HG02763 (cell line): ENCODE results near the gene C1QTNF8.

Experiments
- ATAC-seq: cut with Tn5 transposase; IDR thresholded peaks from one replicate; pipeline ENCODE4 v1.9.1; 2021; ENCODE audit warnings: mild to moderate bottlenecking, moderate library complexity; ENCODE audit not compliant: unreplicated experiment

The C1QTNF8 gene

DNA sequence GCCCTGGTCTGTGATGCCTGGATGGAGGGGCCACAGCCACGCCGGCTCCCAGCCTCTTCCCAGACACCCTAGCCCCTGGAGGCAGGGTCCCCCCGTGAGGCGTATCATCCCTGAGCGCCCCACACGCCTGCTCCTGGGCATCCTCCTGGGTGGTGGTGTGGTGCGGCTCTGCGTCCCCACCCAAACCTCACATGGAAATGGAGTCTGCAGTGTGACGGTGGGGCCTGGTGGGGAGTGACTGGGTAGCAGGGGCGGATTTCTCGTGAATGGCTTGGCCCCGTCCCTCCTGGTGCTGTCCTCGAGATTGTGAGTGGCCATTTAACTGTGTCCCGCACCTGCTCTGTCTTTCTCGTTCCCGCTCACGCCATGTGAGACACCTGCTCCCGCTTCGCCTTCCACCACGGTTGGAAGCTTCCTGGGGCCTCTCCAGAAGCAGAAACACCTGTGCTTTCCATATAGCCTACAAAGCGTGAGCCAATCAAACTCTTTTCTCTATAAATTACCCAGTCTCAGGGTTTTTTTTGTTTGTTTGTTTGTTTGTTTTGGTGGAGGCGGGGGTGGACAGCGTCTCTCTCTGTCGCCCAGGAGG is 29.4 kb downstream of the C1QTNF8 start:
- no peak for ATAC-seq

DNA sequence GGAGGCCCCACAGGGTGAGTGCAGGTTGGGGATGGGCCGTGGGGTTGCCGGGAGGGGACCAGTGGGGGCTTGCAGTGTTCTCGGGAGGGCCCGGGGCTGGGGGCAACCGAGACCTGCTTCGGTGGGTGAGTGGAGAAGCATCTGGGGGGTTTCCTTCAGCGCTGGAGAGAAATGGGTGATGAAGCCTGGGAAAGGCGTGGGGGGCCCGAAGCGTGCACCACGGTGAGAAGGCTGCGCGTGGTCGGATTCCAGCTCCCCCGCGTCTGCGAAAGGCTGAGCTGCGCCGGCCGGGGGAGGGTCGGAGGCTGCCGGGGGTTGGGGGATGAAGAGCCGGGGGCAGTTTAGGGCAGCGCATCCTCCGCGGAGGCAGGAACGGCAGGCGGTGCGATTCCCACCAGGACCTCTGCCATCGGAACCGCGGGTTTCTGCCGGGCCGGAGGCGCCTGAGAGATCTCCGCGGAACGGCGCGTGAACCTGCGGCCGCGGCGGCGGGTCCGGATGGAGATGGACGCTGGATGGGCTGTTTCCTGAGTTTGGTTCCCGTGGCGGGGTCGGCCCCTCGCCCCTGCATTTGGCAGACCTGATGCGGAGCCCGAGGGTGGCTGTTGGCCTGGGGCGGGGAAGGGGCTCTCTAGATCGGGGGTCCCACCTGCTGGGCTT is 30.4 kb downstream of the C1QTNF8 start:
- no peak for ATAC-seq

DNA sequence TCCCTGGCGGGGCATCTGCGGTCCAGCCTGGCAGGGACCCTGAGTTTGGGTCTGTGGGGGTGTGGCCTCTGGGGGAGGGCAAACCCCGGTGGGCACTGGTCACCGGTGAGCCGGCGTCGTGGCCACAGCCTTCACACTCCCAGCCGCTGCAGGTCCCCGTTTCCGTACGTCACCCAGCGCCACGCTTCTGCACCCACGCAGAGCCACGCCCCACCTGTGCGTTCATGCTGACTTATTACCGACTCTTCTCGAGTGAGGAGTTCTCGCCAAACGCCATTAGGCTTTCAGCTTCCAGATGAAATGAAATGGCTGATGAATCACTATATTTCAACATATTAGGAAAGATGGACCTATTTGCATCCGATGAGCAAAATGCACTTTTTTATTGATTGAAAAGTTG is 32.3 kb downstream of the C1QTNF8 start:
- ATAC-seq, result no peak

DNA sequence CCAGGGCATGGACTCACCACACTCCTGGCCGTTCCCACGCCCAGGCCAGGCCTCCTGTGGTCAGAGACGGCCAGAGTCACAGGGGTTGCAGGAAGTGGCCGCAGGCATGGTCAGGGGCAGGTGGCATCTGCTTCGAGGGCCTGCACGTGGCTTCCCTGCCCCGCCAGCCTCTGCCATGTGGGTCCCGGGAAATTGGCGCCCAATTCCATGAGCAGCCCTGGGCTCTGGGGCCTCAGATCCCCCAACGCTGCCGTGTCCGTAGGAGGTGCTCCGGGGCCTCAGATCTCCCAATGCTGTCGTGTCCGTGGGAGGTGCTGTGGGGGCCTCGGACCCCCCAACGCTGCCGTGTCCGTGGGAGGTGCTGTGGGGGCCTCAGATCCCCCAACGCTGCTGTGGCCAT is 33.1 kb downstream of the C1QTNF8 start:
- no peak for ATAC-seq

DNA sequence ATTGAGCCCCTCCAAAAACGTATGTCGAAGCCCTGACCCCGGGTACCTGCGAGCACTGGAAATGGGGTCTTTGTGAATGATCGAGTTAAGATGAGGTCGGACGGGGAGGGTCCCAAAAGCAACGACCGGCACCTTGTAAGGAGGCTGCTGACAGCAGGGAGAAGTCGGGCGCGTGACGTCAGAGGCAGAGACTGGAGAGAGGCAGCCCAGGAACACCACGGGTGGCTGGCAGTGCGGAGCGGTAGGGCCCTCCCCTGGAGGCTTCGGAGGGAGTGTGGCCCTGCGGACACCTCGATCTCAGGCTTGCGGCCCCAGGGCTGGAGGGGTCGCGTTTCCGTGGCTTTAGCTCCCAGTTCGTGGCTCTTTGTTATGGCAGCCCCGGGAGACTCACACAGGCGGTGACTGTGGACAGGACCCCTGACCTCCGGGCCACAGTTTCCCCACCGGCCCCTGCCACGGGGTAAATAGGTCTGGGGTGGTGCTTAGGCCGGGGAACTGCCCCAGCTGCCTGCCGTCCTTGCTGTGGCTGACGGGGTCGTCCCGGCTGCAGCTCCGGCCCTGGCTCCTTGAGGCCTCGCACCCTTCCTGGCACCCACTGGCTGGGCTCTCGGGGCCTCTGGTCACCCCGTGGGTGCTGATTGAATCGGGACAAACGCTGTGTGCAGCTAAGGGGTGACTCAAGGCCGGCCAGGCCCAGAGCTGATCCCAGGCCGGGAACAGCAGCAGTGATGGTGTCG is 34.1 kb downstream of the C1QTNF8 start:
- ATAC-seq, result no peak

DNA sequence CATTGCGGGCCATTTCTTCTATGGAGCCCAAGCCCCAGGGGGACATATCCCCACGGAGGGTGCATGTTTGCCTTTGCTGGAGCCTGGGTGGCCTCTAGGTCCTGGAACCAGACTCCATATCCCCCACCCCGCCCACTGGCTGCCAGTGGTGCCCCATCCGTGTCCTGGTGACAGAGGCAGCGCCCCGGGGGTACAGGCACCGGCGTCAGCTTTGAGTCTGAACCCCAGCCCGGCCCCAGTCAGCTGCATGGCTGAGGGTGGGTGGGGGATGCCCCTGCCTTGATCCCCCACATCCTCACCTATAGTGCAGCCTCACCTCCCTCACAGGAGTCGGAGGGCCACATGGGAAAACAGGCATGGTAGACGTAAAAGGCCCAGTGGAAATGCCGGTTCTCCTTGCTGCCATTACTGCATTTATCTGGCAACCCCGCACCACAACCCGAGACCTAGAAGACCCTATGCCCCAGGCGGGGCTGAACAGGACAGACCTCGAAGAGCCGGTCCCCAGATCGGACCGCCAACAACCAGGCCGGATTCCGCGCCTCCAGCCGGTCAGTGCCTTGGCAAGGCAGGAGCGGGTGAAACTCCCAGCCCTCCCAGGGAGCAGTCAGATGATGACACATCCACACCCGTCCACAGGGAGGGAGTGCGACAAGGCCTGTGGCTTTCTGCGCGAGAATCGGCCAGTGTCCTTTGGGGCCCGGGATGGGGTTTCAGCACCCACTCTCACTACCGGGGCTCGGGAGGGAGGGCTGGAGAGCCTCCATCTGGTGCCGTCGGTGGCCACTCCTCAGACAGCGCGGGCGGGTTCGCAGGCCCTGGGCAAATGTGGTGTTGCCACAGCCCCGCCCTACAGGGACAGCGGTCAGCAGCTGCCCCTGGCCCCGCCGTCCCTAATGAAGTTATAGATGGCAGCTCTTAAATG is 35.4 kb downstream of the C1QTNF8 start:
- ATAC-seq, result no peak

DNA sequence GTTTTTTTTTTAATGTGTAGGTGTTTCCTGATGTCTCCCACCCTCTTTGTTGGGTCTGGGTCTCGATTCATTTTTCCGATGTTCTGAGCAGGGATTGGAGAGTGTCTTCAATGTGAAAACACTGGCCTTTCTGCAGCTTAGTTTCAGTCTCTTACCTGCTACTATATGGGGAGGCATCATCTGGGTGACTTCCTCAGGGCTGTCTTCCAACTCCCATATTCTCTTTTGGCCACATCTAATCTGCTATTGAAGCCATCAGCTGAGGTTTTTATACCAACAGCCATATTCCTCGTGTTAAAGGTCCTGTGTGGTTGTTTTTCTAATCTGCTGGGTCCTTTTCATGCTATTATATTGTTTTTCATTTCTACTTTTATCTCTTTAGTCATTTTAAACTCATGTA is 36.7 kb downstream of the C1QTNF8 start:
- no peak for ATAC-seq

DNA sequence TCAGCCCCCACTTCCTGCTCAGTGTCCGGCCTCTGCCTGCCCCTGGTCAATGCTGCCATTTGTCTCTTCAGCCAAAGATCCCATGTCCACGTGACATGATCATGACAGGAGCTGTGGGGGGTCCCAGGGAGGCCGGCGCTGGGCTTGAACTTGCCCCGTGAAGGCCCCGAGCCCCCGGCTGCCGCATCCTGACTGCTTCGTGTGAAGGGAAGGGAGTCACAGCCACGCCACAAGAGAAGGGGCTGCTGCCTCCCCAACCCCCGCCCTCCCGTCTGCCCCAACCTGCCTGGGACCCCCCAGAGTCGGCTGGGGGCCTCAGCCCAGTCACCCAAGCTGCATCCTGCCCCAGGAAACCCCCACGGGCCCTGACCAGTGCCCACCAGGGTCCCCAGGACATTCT is 37.8 kb downstream of the C1QTNF8 start:
- no peak for ATAC-seq

DNA sequence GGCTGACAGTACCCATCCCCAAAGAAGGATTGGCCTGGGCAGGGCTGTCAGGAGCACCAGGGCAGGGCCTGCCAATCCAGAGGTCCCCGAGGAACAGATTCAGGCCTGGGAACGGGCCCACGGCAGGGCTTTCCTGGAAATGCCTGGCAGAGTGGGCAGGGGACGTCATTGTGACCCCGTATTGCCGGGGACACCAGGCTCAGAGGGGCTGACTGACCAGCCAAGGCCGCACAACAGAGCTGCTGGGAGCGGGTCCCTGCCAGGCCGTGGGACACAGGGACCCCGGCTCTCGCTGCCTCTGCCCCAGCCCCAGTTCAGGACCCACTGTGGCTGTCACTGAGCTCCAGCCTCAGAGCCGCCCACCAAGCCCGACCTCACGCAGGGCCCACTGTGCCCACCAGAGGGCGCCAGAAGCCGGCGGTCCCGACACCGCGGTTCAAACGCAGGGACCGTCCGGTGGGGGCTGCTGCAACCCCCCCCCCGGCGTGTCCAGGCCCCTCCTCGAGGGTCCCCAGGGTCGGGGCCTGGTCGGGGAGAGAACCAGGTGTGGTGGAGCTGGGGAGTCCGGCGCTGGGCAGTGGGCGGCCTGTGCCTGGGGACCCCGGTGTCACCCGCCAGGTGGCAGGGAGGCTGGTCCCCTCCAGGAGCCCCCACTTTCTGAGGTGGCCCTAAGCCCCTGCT is 38.7 kb downstream of the C1QTNF8 start:
- ATAC-seq, result no peak

DNA sequence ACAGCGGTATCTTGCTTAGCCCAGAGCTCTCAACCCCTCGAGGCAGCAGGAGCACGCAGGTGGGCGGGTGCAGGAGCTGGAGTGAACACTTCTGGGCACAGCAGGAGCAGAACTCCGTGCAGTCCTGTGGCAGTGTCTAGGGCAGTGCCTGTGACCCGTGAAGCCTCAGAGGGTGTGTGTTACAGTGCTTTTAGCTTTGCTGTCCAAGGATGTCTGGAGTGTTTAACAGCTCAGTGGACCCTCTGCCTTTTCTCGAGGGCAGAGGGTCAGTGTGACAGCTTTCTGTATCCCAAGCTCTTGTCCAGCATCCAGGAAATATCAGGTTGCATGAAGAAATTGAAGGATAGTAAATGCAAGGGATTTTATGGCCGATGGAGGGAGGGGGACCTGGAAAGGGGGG is 39.8 kb downstream of the C1QTNF8 start:
- ATAC-seq, result no peak

DNA sequence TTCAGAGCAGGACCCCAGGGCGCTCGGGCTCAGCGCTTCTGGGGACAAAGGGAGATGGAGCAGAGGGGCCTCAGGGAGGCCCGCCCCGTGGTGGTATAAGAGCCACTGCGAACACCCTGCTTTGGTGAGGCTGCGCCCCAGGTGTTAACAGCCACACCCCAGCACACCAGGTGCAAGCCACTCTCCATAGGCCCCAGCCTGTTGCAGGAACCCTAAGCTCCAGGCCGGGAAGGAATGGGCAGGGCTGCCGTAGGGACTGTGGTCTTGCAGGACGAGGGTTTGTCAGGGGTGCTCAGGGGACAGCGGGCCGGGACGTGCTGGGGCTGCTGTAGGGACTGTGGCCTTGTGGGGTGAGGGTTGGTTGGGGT is 40.5 kb downstream of the C1QTNF8 start:
- ATAC-seq, result no peak

DNA sequence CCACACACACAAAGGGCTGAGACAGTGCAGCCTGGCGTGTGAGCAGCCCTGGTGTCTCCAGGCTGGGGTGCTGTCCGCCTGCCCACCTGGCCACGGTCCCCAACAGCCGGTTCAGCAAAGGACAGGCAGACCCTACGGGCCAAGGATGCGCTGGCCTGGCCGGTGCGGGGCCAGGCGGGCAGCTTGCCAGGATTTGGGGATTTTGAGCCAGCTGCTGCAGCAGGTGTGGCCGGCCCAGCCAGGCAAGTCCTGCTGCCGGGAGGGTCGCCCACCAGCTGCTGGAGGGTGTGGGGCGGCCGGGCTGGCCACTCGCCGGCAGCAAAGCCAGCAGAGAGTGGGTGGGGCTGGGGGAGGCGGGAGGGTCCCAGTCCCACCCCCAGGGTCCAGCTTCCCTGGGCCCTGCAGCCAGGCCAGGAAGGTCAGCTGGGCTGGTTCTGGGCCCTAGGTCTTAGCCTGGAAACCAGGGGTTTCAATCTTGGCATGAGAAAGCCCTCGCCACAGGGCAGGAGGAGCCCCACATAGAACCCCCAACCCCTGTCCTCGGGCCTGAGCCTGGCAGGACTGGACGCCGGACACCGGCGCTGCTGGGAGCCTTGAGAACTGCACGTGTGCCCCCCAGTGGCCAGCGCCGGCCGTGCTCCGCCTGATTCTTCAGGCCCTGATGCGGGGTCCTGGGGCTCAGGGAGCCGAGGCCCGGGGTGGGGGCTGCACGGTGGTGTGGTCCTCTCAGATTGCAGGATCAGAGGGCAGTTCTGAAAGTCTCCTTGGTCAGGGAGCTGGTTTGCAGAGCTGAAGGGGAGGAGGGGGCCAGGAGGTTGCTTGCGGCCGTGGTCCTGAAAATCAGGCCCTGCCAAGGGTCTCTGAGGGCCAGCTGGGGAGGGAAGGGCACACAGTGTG is 41.1 kb downstream of the C1QTNF8 start:
- ATAC-seq, result no peak

DNA sequence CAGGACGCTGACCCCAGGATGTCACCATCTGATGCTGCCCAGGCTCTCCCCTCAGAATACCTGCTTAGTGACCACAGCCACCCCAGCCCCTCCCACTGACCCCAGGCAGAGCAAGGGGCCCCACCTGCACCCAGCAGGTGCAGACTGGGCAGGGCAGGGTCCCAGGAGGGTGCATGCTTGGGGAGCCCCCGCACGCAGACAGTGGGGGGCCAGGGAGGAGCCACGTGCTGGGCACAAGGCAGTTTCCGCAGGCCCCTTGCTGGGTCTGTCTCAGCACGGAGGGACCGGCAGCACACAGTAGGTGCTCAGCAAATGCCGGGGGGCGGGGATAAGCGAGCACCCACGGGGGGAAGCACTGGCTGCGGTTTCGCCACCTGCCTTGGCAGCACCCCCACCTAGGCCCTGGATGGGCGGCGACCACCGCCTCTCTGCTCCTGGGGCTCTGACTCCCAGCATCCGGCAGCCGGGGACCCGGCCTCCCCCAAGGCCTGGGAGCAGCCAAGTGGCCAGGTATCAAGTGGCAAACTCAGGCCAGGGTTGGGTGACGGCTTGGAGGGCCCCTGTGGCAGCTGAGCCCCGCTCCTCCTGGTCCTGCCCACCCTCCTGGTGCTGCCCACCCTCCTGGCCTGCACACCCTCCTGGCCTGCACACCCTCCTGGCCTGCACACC is 42.2 kb downstream of the C1QTNF8 start:
- no peak for ATAC-seq

DNA sequence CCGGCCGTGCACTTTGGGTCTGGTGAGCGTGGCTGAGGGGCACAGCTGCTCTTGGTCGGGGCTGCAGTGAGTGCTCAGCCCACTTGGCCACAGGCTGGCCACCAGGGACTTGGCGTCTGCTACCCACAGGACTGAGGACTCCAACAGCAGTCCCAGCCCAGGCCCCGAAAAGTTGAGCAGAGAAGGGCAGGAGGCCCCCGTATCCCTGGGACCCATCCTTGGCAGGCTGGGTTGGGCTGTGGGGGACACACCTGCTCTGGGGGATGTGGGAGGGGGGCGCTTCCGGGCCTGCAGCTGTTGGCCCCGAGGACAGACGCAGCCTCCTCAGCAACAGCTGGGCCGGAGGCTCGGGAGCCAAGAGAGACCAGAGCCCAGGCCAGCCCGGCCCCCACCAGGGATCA is 42.9 kb downstream of the C1QTNF8 start:
- ATAC-seq, result no peak

DNA sequence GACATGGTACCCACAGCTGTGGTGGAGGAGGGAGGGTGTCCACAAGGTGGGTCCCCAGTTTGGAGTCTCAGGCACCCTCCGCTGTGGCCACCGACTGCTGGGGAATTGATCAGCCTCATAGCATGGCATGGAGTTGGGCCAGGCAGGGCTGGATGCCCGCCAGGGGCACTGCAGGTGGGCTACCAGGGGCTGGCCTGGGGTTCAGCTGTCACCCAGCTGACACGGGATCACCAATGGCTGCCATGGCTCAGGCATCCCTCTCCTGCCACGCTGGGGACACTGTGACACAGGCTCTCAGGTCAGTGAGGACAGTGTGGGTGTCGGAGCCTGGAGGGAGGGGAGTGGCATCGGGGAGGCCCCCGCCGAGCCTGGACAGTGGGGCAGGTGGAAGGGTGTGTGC is 43.3 kb downstream of the C1QTNF8 start:
- no peak for ATAC-seq

DNA sequence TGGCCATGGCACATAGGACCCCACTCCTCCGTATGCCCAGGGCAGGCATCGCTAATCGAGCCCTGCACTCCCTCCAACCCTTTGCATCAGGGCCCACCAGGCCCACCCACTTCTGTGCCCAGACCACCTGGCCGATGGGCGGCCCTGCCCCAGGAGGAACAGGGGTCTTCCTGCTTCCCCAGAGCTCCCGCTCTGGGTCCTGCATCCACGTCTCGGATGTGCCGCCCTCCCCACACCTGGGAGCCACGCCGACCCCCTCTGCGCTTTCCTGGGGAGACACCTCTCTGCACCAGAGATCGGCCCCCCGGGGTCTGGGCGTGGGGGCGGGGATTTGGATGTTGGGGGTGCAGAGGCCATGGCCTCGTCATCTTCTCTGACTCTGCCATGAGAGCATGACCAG is 44.6 kb downstream of the C1QTNF8 start:
- ATAC-seq, result no peak

DNA sequence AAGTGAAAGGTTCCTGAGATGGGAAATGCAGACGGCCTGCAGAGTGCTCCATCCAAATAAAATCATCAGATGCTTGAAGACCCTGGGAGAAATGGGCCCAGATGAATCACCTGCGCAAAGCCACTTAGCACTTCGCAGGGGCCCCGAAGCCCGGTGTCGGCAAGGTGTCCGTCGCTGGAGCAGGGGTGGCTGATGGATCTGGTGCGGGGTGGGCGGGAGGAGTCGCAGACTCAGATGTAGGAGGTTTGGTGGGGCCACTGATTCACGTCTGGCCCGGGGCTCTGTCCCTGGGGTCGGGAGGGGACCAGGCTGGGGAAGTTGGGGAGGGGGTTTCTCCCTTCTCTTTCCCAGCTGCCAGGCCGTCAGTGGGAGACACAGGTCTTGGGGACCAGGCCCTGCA is 45.1 kb downstream of the C1QTNF8 start:
- no peak for ATAC-seq

DNA sequence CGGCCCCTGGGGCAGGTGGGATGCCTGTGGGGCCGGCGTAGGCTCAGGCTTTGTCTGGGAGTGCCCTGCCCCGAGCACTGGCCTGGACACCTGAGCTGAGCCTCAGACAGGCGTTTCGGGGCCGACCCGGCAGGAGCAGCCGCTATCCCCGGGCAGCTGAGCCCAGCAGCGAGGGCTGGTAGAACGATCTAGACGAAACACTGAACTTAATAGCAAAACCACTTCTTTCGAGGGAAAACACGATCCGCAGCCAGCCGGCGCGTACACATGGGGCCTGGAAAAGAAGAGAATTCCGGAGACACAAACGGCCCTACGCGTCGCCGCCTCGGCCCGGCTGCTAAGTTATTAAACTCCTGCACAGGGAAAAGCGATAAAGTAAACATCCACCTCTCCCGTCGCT is 45.5 kb downstream of the C1QTNF8 start:
- ATAC-seq, result no peak

DNA sequence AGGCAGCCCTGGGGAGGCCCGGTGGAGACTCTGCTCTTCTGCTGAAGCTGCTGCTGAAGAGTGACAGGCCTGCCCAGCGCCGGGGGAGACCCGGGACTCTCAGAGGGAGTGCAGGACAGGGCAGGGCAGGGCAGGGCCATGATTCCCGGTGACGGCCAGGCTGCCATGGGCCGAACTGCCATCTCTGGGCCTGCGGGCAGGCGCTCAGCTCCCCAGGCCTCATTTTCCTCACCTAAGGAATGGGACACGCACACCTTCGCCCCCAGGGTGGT is 46.1 kb downstream of the C1QTNF8 start:
- no peak for ATAC-seq
